IMR-90 (cell line): ENCODE measurements around the gene NFASC. TPM values are rescaled to one million over a fixed set of nuclear protein-coding genes. Genes with fewer than 3 reads are reported as not detected.
A peak's percentile ranks its signal among the peaks of the same experiment; 100 is the strongest.

Experiments used
- ATAC-seq: fragments of 200-7000 bp; cut with Tn5 transposase; 2 replicates; pipeline ENCODE4 v1.9.1; 2020; ENCODE audit warnings: low read depth, mild to moderate bottlenecking, moderate library complexity
- BruUV-seq: library from RNA; stranded (reverse); fragments of 400-500 nt; replicated peaks from 2 replicates; lab custom pipeline; 2021; lab: Mats Ljungman, UMichigan
- CTCF ChIA-PET: fragments of 300-600 bp; formaldehyde crosslinking; extraction: SDS; loops from one replicate; lab custom pipeline; 2021; ENCODE audit warnings: antibody characterized with exemption; lab: Yijun Ruan, JAX
- POLR2A ChIA-PET: fragments of 300-600 bp; sonication (Branson Sonifier 250); formaldehyde crosslinking; loops from one replicate; lab custom pipeline; 2022; ENCODE audit warnings: antibody characterized with exemption; ENCODE audit not compliant: unreplicated experiment; lab: Charles Lee
- DNase-seq: peaks from one replicate; pipeline ENCODE4 v3.0.0; 2013
- H2AFZ ChIP-seq: replicated peaks from 2 replicates; pipeline ENCODE3; 2013; ENCODE audit warnings: low read length, mild to moderate bottlenecking; ENCODE audit not compliant: poor library complexity
- H2AK5ac ChIP-seq: 2 replicates; pipeline ENCODE4 v1.6.1; 2013; ENCODE audit warnings: low read depth, low read length, inconsistent platforms
- H2AK9ac ChIP-seq: replicated peaks from 2 replicates; pipeline ENCODE3; 2013; ENCODE audit warnings: mild to moderate bottlenecking, low read depth, low read length, moderate library complexity; ENCODE audit not compliant: poor library complexity
- H2BK120ac ChIP-seq: 2 replicates; pipeline ENCODE4 v1.6.1; 2013; ENCODE audit warnings: low read depth, low read length, inconsistent platforms
- H2BK15ac ChIP-seq: 3 replicates; pipeline ENCODE4 v1.6.1; 2013; ENCODE audit warnings: low read depth, low read length, inconsistent platforms
- H2BK20ac ChIP-seq: 2 replicates; pipeline ENCODE4 v1.6.1; 2013; ENCODE audit warnings: low read depth, mild to moderate bottlenecking, inconsistent platforms, low read length, moderate library complexity
- H2BK5ac ChIP-seq: 2 replicates; pipeline ENCODE4 v1.6.1; 2013; ENCODE audit warnings: mild to moderate bottlenecking, low read depth, low read length, inconsistent platforms; ENCODE audit not compliant: poor library complexity, severe bottlenecking
- H3K14ac ChIP-seq: replicated peaks from 2 replicates; pipeline ENCODE4 v1.6.1; 2013; ENCODE audit warnings: low read depth, low read length, inconsistent platforms
- H3K18ac ChIP-seq: 2 replicates; pipeline ENCODE4 v1.6.1; 2013; ENCODE audit warnings: low read depth, low read length, control low read depth
- H3K23ac ChIP-seq: 2 replicates; pipeline ENCODE4 v1.6.1; 2013; ENCODE audit warnings: low read depth, low read length, inconsistent platforms
- H3K27ac ChIP-seq: 2 replicates; pipeline ENCODE4 v1.5.1; 2013; ENCODE audit warnings: mild to moderate bottlenecking, control low read depth, low read length; ENCODE audit not compliant: insufficient read depth
- H3K27me3 ChIP-seq: 2 replicates; pipeline ENCODE4 v1.6.1; 2013; ENCODE audit warnings: low read length; ENCODE audit not compliant: control insufficient read depth, insufficient read depth
- H3K36me3 ChIP-seq: 2 replicates; pipeline ENCODE4 v1.6.1; 2013; ENCODE audit warnings: low read length, mixed read lengths; ENCODE audit not compliant: control insufficient read depth, insufficient read depth
- H3K4ac ChIP-seq: 2 replicates; pipeline ENCODE4 v1.6.1; 2013; ENCODE audit warnings: low read depth, low read length, inconsistent platforms
- H3K4me1 ChIP-seq: 2 replicates; pipeline ENCODE4 v1.6.1; 2013; ENCODE audit warnings: low read length, mixed read lengths; ENCODE audit not compliant: control insufficient read depth, insufficient read depth
- H3K4me2 ChIP-seq: 2 replicates; pipeline ENCODE4 v1.6.1; 2013; ENCODE audit warnings: low read depth, mild to moderate bottlenecking, control low read depth, low read length, moderate library complexity
- H3K4me3 ChIP-seq: 2 replicates; pipeline ENCODE4 v1.5.1; 2013; ENCODE audit warnings: low read depth, mild to moderate bottlenecking, control low read depth, low read length, moderate library complexity; ENCODE audit not compliant: insufficient read depth
- H3K56ac ChIP-seq: 2 replicates; pipeline ENCODE4 v1.6.1; 2013; ENCODE audit warnings: low read length, inconsistent platforms; ENCODE audit not compliant: insufficient read depth; ENCODE audit errors: extremely low read depth
- H3K79me1 ChIP-seq, 2 experiments: 2 replicates each; pipeline ENCODE4 v1.6.1; 2013; ENCODE audit warnings: low read length in 2 of 2, inconsistent platforms in 1 of 2, low read depth in 1 of 2
- H3K9ac ChIP-seq: 2 replicates; pipeline ENCODE4 v1.6.1; 2013; ENCODE audit warnings: low read depth, low read length, control low read depth
- H3K9me1 ChIP-seq: 2 replicates; pipeline ENCODE4 v1.6.1; 2013; ENCODE audit warnings: low read length, inconsistent platforms; ENCODE audit not compliant: insufficient read depth
- H3K9me3 ChIP-seq: 2 replicates; pipeline ENCODE4 v1.6.1; 2013; ENCODE audit warnings: low read length; ENCODE audit not compliant: control insufficient read depth, insufficient read depth
- H4K20me1 ChIP-seq: 2 replicates; pipeline ENCODE4 v1.6.1; 2013; ENCODE audit warnings: low read length, inconsistent platforms; ENCODE audit not compliant: insufficient read depth
- H4K5ac ChIP-seq: 2 replicates; pipeline ENCODE4 v1.6.1; 2013; ENCODE audit warnings: mild to moderate bottlenecking, low read depth, low read length, control low read depth
- H4K8ac ChIP-seq, 2 experiments: 2 replicates each; pipeline ENCODE4 v1.6.1; 2013; ENCODE audit warnings: low read depth in 2 of 2, low read length in 2 of 2, control low read depth in 1 of 2, inconsistent platforms in 1 of 2
- H4K91ac ChIP-seq: 2 replicates; pipeline ENCODE4 v1.6.1; 2013; ENCODE audit warnings: low read depth, low read length, inconsistent platforms; ENCODE audit not compliant: insufficient read depth
- BHLHE40 ChIP-seq: fragments of 150-350 bp; IDR thresholded peaks from 2 replicates; pipeline ENCODE4 v1.6.1; 2016; ENCODE audit warnings: mild to moderate bottlenecking, low read depth, low read length
- MAZ ChIP-seq: IDR thresholded peaks from 2 replicates; pipeline ENCODE4 v1.6.1; 2012; ENCODE audit warnings: low read depth, mild to moderate bottlenecking, low read length, improper control_type of control experiment, moderate library complexity, borderline replicate concordance
- MXI1 ChIP-seq: IDR thresholded peaks from 2 replicates; pipeline ENCODE4 v1.6.1; 2012; ENCODE audit warnings: low read depth, mild to moderate bottlenecking, low read length, moderate library complexity, borderline replicate concordance
- POLR2A ChIP-seq: IDR thresholded peaks from 2 replicates; pipeline ENCODE4 v1.6.1; 2012; ENCODE audit warnings: mild to moderate bottlenecking, low read depth, low read length
- WGBS, 2 experiments: methylation state at CpG; one replicate each; pipeline versions ENCODE4 v1.1.5 to v1.1.7; 2013; ENCODE audit warnings: missing lambda C conversion rate in 2 of 2; ENCODE audit not compliant: insufficient read length in 1 of 2; ENCODE audit errors: extremely low coverage in 2 of 2; 5-methylcytosine and 5-hydroxymethylcytosine counted together
- dilution Hi-C: fragments of 300-500 bp; cut with HindIII; formaldehyde crosslinking; loops from one replicate; pipeline ENCODE4 v1.14.3; 2018; ENCODE audit warnings: low sequenced_read_pairs; ENCODE audit not compliant: unreplicated experiment
- in situ Hi-C: fragments of 300-500 bp; cut with MboI; formaldehyde crosslinking; loops from 3 replicates; pipeline ENCODE4 v1.14.3; 2019; ENCODE audit warnings: low sequenced_read_pairs, inconsistent platforms, mixed read lengths
- intact Hi-C: fragments of 100-400 bp; cut with micrococcal nuclease; formaldehyde crosslinking; loops from 2 replicates; pipeline ENCODE4 v1.10.0; 2022
- polyA plus RNA-seq, 3 experiments: library from polyadenylated mRNA; depleted of rRNA; stranded (reverse); fragments of >200 nt; gene quantifications; 2 replicates each; pipeline ENCODE4 v1.2.3, GENCODE V29; 2012; ENCODE audit warnings: low replicate concordance in 1 of 3
- total RNA-seq: library from RNA; depleted of rRNA; stranded (reverse); fragments of >200 nt; gene quantifications from 2 replicates; pipeline ENCODE4 v1.2.3, GENCODE V29; 2012
- TF ChIP-seq, protein P1 (sequence below): conservative IDR thresholded peaks from 2 replicates; pipeline ENCODE4 v1.5.1; 2012; ENCODE audit warnings: mild to moderate bottlenecking, low read depth, low read length, improper control_type of control experiment

The NFASC gene
- total and polyA plus RNA-seq, 2 of the 4 experiments (the other 2 are of a cell fraction) = 0.18 to 0.79 TPM

GRCh38 chr1:204992998-204993314 lies 122.3 kb downstream of the NFASC start (continued):
- TF ChIP-seq, protein P1, sequence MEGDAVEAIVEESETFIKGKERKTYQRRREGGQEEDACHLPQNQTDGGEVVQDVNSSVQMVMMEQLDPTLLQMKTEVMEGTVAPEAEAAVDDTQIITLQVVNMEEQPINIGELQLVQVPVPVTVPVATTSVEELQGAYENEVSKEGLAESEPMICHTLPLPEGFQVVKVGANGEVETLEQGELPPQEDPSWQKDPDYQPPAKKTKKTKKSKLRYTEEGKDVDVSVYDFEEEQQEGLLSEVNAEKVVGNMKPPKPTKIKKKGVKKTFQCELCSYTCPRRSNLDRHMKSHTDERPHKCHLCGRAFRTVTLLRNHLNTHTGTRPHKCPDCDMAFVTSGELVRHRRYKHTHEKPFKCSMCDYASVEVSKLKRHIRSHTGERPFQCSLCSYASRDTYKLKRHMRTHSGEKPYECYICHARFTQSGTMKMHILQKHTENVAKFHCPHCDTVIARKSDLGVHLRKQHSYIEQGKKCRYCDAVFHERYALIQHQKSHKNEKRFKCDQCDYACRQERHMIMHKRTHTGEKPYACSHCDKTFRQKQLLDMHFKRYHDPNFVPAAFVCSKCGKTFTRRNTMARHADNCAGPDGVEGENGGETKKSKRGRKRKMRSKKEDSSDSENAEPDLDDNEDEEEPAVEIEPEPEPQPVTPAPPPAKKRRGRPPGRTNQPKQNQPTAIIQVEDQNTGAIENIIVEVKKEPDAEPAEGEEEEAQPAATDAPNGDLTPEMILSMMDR = no peak
- TF ChIP-seq MXI1 = no peak

DNA sequence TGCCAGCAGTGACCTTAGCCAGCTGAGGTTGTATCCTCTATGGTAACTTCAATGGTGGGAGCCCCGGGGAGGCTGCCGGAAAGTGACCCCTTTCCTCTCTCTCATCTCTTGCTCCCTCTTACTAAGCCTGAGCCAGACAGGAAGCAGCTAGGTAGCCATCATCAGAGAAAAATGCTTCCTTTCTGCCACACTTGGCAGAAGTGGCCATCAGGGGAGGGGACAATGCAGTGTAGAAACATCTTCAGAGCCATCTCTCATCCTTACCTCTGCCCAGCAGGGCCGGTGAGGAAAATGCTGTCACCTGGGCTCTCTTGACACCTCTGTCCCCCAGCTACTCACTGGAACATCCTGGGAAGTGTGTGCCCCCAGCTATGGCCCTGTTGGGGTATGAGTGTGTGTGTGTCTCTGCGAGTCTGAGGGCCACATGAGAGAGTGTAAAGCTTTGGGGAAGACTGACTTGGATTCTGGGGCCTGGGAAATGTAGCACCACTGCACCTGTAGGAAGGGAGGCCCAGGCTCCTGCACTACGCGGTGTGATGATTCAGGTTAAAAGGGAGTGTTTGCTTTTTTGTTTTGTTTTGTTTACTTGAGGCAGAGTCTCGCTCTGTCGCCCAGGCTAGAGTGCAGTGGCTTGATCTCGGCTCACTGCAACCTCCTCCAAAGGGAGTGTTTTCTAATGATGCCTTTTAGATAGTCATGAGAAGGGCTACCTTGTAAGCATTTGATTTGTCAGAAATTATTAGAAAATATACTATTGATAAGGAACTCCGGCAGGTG lies 123.6 kb downstream of the NFASC start:
- ATAC-seq (no peak), DNase-seq (no peak)
- no peaks in the 10 kb centered on the region for H3K79me1 ChIP-seq
- no peak overlapping the region for H3K56ac ChIP-seq
- dilution Hi-C loops = no loop called here
- no TSS peak for BruUV-seq
- no peaks in the 10 kb centered on the region for H3K9me3 ChIP-seq
- in situ Hi-C loops = no loop called here
- no peak overlapping the region for H3K14ac ChIP-seq
- H3K27ac ChIP-seq = no peak overlapping the region
- no peaks in the 10 kb centered on the region for H3K36me3 ChIP-seq
- H2AK9ac ChIP-seq = no peak overlapping the region
- peak overlapping the region; percentile 26 for H2AFZ ChIP-seq
- CTCF ChIA-PET = interaction anchor here (1.3 kb wide), 1 partner anchor 67 kb away, joined by 8 read pairs; no protein-coding TSS in a partner anchor
- no peak overlapping the region for H2BK5ac ChIP-seq
- no peak overlapping the region for H3K4ac ChIP-seq
- POLR2A ChIA-PET = no interaction called here
- TF ChIP-seq, protein P1 = no peak
- TF ChIP-seq MAZ (no peak), POLR2A (no peak), MXI1 (no peak), BHLHE40 (no peak)
- no peak overlapping the region for H2AK5ac ChIP-seq
- H3K27me3 ChIP-seq = peaks cover 32% of the 10 kb centered on the region
- no peaks in the 10 kb centered on the region for H3K9me1 ChIP-seq
- H4K8ac ChIP-seq = no peak overlapping the region
- no peak overlapping the region for H4K91ac ChIP-seq
- no peaks in the 10 kb centered on the region for H4K20me1 ChIP-seq
- no peak overlapping the region for H2BK120ac ChIP-seq
- no peak overlapping the region for H2BK20ac ChIP-seq
- H3K23ac ChIP-seq = no peak overlapping the region
- 80% methylated on average over 1 of the region's 10 CpGs; no CpG with 5 or more reads in 1 of the 2 experiments for WGBS, 2 experiments
- H3K4me2 ChIP-seq = no peak overlapping the region
- no peak overlapping the region for H4K5ac ChIP-seq
- no peak overlapping the region for H3K18ac ChIP-seq
- no peaks in the 10 kb centered on the region for H3K4me1 ChIP-seq
- no peak overlapping the region for H2BK15ac ChIP-seq
- intact Hi-C loops = no loop called here
- no peak overlapping the region for H3K9ac ChIP-seq
- H3K4me3 ChIP-seq = no peak overlapping the region
